Progenitor cell of endocrine pancreas (in vitro differentiated cells): ENCODE results near the gene KRTCAP3. TPM values are rescaled to one million over a fixed set of nuclear protein-coding genes. Genes with fewer than 3 reads are reported as not detected.

Experiments
- DNase-seq: peaks from one replicate; pipeline ENCODE4 v3.0.0; 2021; ENCODE audit warnings: low spot score; ENCODE audit not compliant: unreplicated experiment
- H3K27ac Mint-ChIP-seq: 2 replicates; pipeline ENCODE4 v1.8.0; 2021; ENCODE audit warnings: mild to moderate bottlenecking, moderate library complexity, mixed read lengths
- H3K27me3 Mint-ChIP-seq: 2 replicates; pipeline ENCODE4 v1.8.0; 2021; ENCODE audit warnings: mixed read lengths
- H3K36me3 Mint-ChIP-seq: 2 replicates; pipeline ENCODE4 v1.8.0; 2022; ENCODE audit warnings: mixed read lengths; ENCODE audit not compliant: insufficient read depth
- H3K4me1 Mint-ChIP-seq: 2 replicates; pipeline ENCODE4 v1.8.0; 2021; ENCODE audit warnings: low read depth, mixed read lengths
- H3K4me3 Mint-ChIP-seq: 2 replicates; pipeline ENCODE4 v1.8.0; 2021; ENCODE audit warnings: low read depth, mild to moderate bottlenecking, moderate library complexity, mixed read lengths
- H3K9me3 Mint-ChIP-seq: 2 replicates; pipeline ENCODE4 v1.8.0; 2021; ENCODE audit warnings: low read depth, mixed read lengths
- CTCF ChIP-seq: fragments of 200-600 bp; sonication (generic); IDR thresholded peaks from one replicate; pipeline ENCODE4 v1.5.0; 2021; ENCODE audit warnings: antibody characterized with exemption, mild to moderate bottlenecking; ENCODE audit not compliant: unreplicated experiment
- total RNA-seq: library from RNA; stranded (reverse); gene quantifications from 2 replicates; pipeline ENCODE4 v1.2.1, GENCODE V29; 2021

The KRTCAP3 gene
- total RNA-seq, 1 donor from 2014 or later: 17.1 TPM

DNA sequence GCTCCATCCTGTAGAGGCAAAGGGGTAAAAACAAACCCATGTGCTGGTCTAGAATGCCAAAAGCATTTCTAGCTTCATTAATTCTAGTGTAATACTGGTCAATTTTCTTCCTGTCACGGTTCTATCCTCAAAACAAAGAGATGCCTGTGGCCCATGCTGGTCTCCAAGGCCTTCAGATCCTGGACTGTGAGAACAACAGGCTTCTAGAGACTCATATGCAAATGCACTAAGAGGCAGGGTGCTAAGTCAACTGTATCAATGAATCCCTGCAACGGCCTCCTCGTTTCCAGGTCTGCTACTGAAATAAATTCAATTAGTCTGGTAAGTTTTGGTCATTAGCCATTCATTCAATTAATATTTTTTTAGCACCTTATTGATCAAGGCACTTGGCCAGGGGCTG lies 43.3 kb downstream of the KRTCAP3 start:
- Mint-ChIP-seq H3K36me3 (peaks cover 4% of the 10 kb centered on the region), H3K27ac (no peak overlapping the region), H3K27me3 (no peaks in the 10 kb centered on the region), H3K9me3 (no peaks in the 10 kb centered on the region), H3K4me3 (no peak overlapping the region), H3K4me1 (peaks cover 13% of the 10 kb centered on the region)
- no peak for DNase-seq
- no peak for TF ChIP-seq CTCF

DNA sequence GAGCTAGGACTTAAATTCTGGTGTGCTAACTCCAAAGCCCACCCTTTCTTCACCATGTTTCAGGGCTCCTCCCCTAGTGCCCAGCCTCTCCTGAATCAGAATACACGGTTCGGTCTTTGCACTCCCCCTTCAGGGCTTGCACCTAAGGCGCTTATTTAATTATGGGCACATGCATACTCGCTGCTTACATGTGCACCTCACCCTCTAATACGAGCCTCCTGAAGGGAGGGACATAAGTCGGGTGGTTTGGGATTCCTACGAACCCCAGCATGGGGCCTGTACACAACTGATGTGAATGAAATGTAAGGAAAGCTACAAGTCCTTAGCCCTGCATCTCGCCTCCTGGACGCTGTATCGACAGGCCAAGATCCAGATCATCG lies 46.9 kb downstream of the KRTCAP3 start:
- no peak for DNase-seq
- no peaks in the 10 kb centered on the region for H3K9me3 Mint-ChIP-seq
- H3K27me3 Mint-ChIP-seq: no peaks in the 10 kb centered on the region
- H3K4me3 Mint-ChIP-seq: peak overlapping the region; percentile 88
- H3K27ac Mint-ChIP-seq: peak overlapping the region; percentile 94
- peaks cover 13% of the 10 kb centered on the region for H3K4me1 Mint-ChIP-seq
- H3K36me3 Mint-ChIP-seq: peaks cover 5% of the 10 kb centered on the region
- TF ChIP-seq CTCF: no peak

GRCh38 chr2:27489498-27490397 lies 47.6 kb downstream of the KRTCAP3 start, which contains the start of gene IFT172:
Gene IFT172 (minus strand): TSS chr2:27489743. CDS start chr2:27489653, 90 bp downstream.
- peaks cover 5% of the 10 kb centered on the region for H3K36me3 Mint-ChIP-seq

GRCh38 chr2:27492557-27492956 lies 50.4 kb downstream of the KRTCAP3 start:
- DNase-seq: no peak
- H3K36me3 Mint-ChIP-seq: peaks cover 3% of the 10 kb centered on the region
- H3K4me3 Mint-ChIP-seq: peak overlapping the region; percentile 48
- H3K9me3 Mint-ChIP-seq: no peaks in the 10 kb centered on the region
- peaks cover 15% of the 10 kb centered on the region for H3K27me3 Mint-ChIP-seq
- no peak for TF ChIP-seq CTCF
- peaks cover 38% of the 10 kb centered on the region for H3K4me1 Mint-ChIP-seq
- no peak overlapping the region for H3K27ac Mint-ChIP-seq

More at GRCh38 chr2:27489498-27490397, 47.6 kb downstream of the KRTCAP3 start, which contains the start of gene IFT172:
- no peaks in the 10 kb centered on the region for H3K27me3 Mint-ChIP-seq
- H3K9me3 Mint-ChIP-seq: no peaks in the 10 kb centered on the region
- peak within 1 kb of the TSS; percentile 88 for H3K4me3 Mint-ChIP-seq
- DNase-seq: peak; percentile 96
- H3K4me1 Mint-ChIP-seq: peaks cover 15% of the 10 kb centered on the region
- H3K27ac Mint-ChIP-seq: peak within 1 kb of the TSS; percentile 94
- TF ChIP-seq CTCF: no peak

DNA sequence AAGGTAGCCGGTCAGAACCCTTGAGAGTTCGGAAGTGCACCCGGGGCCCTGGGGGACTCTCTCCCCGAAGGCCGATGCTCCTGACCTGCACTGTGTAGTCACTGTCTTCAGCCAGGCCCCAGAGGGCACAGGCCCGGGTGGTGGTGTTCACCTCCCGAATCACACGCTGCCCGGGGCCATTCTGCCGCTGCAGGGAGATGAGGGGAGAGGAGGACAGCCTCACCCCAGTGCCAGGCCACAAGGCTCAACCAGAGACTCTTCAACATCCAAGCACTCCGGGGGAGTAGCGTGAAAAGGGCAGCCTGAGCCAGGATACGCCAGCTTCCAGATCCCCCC lies 51.7 kb downstream of the KRTCAP3 start:
- peaks cover 17% of the 10 kb centered on the region for H3K27me3 Mint-ChIP-seq
- TF ChIP-seq CTCF: no peak
- peaks cover 35% of the 10 kb centered on the region for H3K4me1 Mint-ChIP-seq
- H3K4me3 Mint-ChIP-seq: peak overlapping the region; percentile 75
- H3K36me3 Mint-ChIP-seq: peaks cover 3% of the 10 kb centered on the region
- H3K27ac Mint-ChIP-seq: no peak overlapping the region
- no peaks in the 10 kb centered on the region for H3K9me3 Mint-ChIP-seq
- no peak for DNase-seq

Other genes starting within 250 kb of the KRTCAP3 start
- gene ATRAID, start 230.3 kb upstream of the KRTCAP3 start, total RNA-seq: 96.4 and 107 TPM in 2 replicates
- 66.7 and 70.8 TPM in 2 replicates for gene SLC5A6, start 230.1 kb upstream of the KRTCAP3 start, total RNA-seq
- gene CAD, start 225.0 kb upstream of the KRTCAP3 start, total RNA-seq: 59.3 and 59.7 TPM in 2 replicates
- gene SLC30A3, start 179.3 kb upstream of the KRTCAP3 start, total RNA-seq: not detected in 2 replicates
- not detected in 2 replicates for gene DNAJC5G, start 166.9 kb upstream of the KRTCAP3 start, total RNA-seq
- not detected in 2 replicates for gene TRIM54, start 160.0 kb upstream of the KRTCAP3 start, total RNA-seq
- gene UCN, start 133.9 kb upstream of the KRTCAP3 start, total RNA-seq: 2.0 and 2.4 TPM in 2 replicates
- gene MPV17, start 119.3 kb upstream of the KRTCAP3 start, total RNA-seq: 56.0 and 60.4 TPM in 2 replicates
- gene GTF3C2, start 85.6 kb upstream of the KRTCAP3 start, total RNA-seq: 98.0 and 106 TPM in 2 replicates
- 49.6 and 56.7 TPM in 2 replicates for gene EIF2B4, start 72.0 kb upstream of the KRTCAP3 start, total RNA-seq
- gene SNX17, start 71.8 kb upstream of the KRTCAP3 start, total RNA-seq: 81.2 and 89.3 TPM in 2 replicates
- gene ZNF513, start 61.6 kb upstream of the KRTCAP3 start, total RNA-seq: 34.4 and 35.0 TPM in 2 replicates
- gene PPM1G, start 32.8 kb upstream of the KRTCAP3 start, total RNA-seq: 101 and 105 TPM in 2 replicates
- 109 and 120 TPM in 2 replicates for gene NRBP1, start 13.8 kb upstream of the KRTCAP3 start, total RNA-seq
- gene IFT172, start 47.4 kb downstream of the KRTCAP3 start, total RNA-seq: 43.7 and 49.5 TPM in 2 replicates
- gene FNDC4, start 52.8 kb downstream of the KRTCAP3 start, total RNA-seq: 10.2 and 12.2 TPM in 2 replicates
- 2.0 and 2.8 TPM in 2 replicates for gene GCKR, start 54.5 kb downstream of the KRTCAP3 start, total RNA-seq
- gene ZNF512, start 140.7 kb downstream of the KRTCAP3 start, total RNA-seq: 59.1 and 60.9 TPM in 2 replicates
- 5.6 and 5.7 TPM in 2 replicates for gene CCDC121, start 186.6 kb downstream of the KRTCAP3 start, total RNA-seq
- 37.3 and 40.2 TPM in 2 replicates for gene GPN1, start 186.7 kb downstream of the KRTCAP3 start, total RNA-seq
- gene SUPT7L, start 221.2 kb downstream of the KRTCAP3 start, total RNA-seq: 47.6 and 48.1 TPM in 2 replicates
- gene SLC4A1AP, start 221.5 kb downstream of the KRTCAP3 start, total RNA-seq: 19.5 and 22.1 TPM in 2 replicates